Smooth muscle cell (in vitro differentiated cells): ENCODE measurements around the gene CHN2. TPM values are rescaled to one million over a fixed set of nuclear protein-coding genes. Genes with fewer than 3 reads are reported as not detected.

Experiments
- DNase-seq: peaks from one replicate; lab custom pipeline; 2025; ENCODE audit not compliant: unreplicated experiment; lab: John Stamatoyannopoulos, UW
- H2AFZ ChIP-seq: fragments of 200-600 bp; sonication (generic); 2 replicates; pipeline ENCODE4 v1.6.0; 2016; ENCODE audit warnings: antibody characterized with exemption, low read depth, mild to moderate bottlenecking
- H3F3A ChIP-seq: fragments of 200-600 bp; sonication (generic); 2 replicates; pipeline ENCODE4 v1.6.0; 2017; ENCODE audit warnings: antibody characterized with exemption, low read depth
- H3K27ac ChIP-seq: fragments of 200-600 bp; sonication (generic); 2 replicates; pipeline ENCODE4 v1.5.1; 2016; ENCODE audit warnings: low read depth, mild to moderate bottlenecking
- H3K27me3 ChIP-seq: fragments of 200-600 bp; sonication (generic); 2 replicates; pipeline ENCODE4 v1.6.1; 2016; ENCODE audit warnings: low read depth, mild to moderate bottlenecking
- H3K36me3 ChIP-seq: fragments of 200-600 bp; sonication (generic); 2 replicates; pipeline ENCODE4 v1.5.1; 2016; ENCODE audit warnings: low read depth
- H3K4me1 ChIP-seq: fragments of 200-600 bp; sonication (generic); 2 replicates; pipeline ENCODE4 v1.5.1; 2016; ENCODE audit warnings: low read depth
- H3K4me2 ChIP-seq: fragments of 200-600 bp; sonication (generic); 2 replicates; pipeline ENCODE4 v1.6.0; 2016; ENCODE audit warnings: mild to moderate bottlenecking
- H3K4me3 ChIP-seq: fragments of 200-600 bp; sonication (generic); 2 replicates; pipeline ENCODE4 v1.5.1; 2016; ENCODE audit warnings: mild to moderate bottlenecking
- H3K79me2 ChIP-seq: fragments of 200-600 bp; sonication (generic); 2 replicates; pipeline ENCODE4 v1.6.0; 2016; ENCODE audit warnings: low read depth, mild to moderate bottlenecking
- H3K9ac ChIP-seq: fragments of 200-600 bp; sonication (generic); 2 replicates; pipeline ENCODE4 v1.6.0; 2016; ENCODE audit warnings: low read depth
- H3K9me3 ChIP-seq: fragments of 200-600 bp; sonication (generic); replicated peaks from 2 replicates; pipeline ENCODE4 v1.5.1; 2016; ENCODE audit warnings: low read depth
- H4K20me1 ChIP-seq: fragments of 200-600 bp; sonication (generic); 2 replicates; pipeline ENCODE4 v1.6.0; 2016; ENCODE audit warnings: low read depth
- CTCF ChIP-seq: fragments of 200-600 bp; sonication (generic); IDR thresholded peaks from 2 replicates; pipeline ENCODE4 v1.5.1; 2017; ENCODE audit warnings: borderline replicate concordance, mild to moderate bottlenecking, antibody characterized with exemption; ENCODE audit not compliant: insufficient read depth, poor library complexity, severe bottlenecking
- WGBS: methylation state at CpG from one replicate; pipeline ENCODE4 v1.1.7; 2016; ENCODE audit warnings: low lambda C conversion rate; 5-methylcytosine and 5-hydroxymethylcytosine counted together
- polyA plus RNA-seq: library from polyadenylated mRNA; unstranded; fragments of >200 nt; fragmentation: Nextera tagmentation; extraction: Ambion mirVana; gene quantifications from 2 replicates; pipeline ENCODE4 v1.2.1, GENCODE V29; 2016
- total RNA-seq: library from RNA; depleted of rRNA; stranded (reverse); fragments of >200 nt; gene quantifications from 2 replicates; pipeline ENCODE4 v1.2.3, GENCODE V29; 2014

CHN2 gene
- total and polyA plus RNA-seq, 2 experiments from 2014 or later, result 7.4 to 20.7 TPM

GRCh38 chr7:29369909-29370488 is 175.4 kb downstream of the CHN2 start:
- Histone ChIP-seq H3K9me3 (no peaks in the 10 kb centered on the region), H3K4me1 (no peaks in the 10 kb centered on the region), H3K79me2 (no peaks in the 10 kb centered on the region), H3K4me2 (peak overlapping the region; percentile 27), H3K4me3 (no peak overlapping the region), H3F3A (peaks cover 20% of the 10 kb centered on the region), H2AFZ (no peak overlapping the region), H4K20me1 (no peaks in the 10 kb centered on the region), H3K27me3 (no peaks in the 10 kb centered on the region), H3K9ac (peak overlapping the region; percentile 6), H3K36me3 (no peaks in the 10 kb centered on the region), H3K27ac (peak overlapping the region; percentile 84)
- no peak for DNase-seq
- WGBS, result 52% methylated on average over 8 of the region's 8 CpGs
- TF ChIP-seq CTCF, result no peak

- peak overlapping the region; percentile 6 for H3K9ac ChIP-seq
- WGBS, result 11% methylated on average over 6 of the region's 6 CpGs
- H3F3A ChIP-seq, result peaks cover 20% of the 10 kb centered on the region
Measured at GRCh38 chr7:29370531-29371314, 176.1 kb downstream of the CHN2 start.

GRCh38 chr7:29371472-29371871 is 176.9 kb downstream of the CHN2 start:
- Histone ChIP-seq H3K4me3 (no peak overlapping the region), H3K4me2 (no peak overlapping the region), H4K20me1 (no peaks in the 10 kb centered on the region), H2AFZ (no peak overlapping the region), H3K9ac (no peak overlapping the region), H3K36me3 (no peaks in the 10 kb centered on the region), H3K27me3 (no peaks in the 10 kb centered on the region), H3K27ac (peak overlapping the region; percentile 84), H3K9me3 (no peaks in the 10 kb centered on the region), H3F3A (peaks cover 20% of the 10 kb centered on the region), H3K79me2 (no peaks in the 10 kb centered on the region), H3K4me1 (no peaks in the 10 kb centered on the region)
- WGBS, result 95% methylated on average over 3 of the region's 3 CpGs
- DNase-seq, result no peak
- no peak for TF ChIP-seq CTCF

More at GRCh38 chr7:29370531-29371314, 176.1 kb downstream of the CHN2 start:
- Histone ChIP-seq H3K27ac (peak overlapping the region; percentile 84), H3K27me3 (no peaks in the 10 kb centered on the region), H3K9me3 (no peaks in the 10 kb centered on the region), H3K4me2 (peak overlapping the region; percentile 27), H4K20me1 (no peaks in the 10 kb centered on the region), H3K79me2 (no peaks in the 10 kb centered on the region), H3K4me1 (no peaks in the 10 kb centered on the region), H3K36me3 (no peaks in the 10 kb centered on the region), H2AFZ (no peak overlapping the region), H3K4me3 (no peak overlapping the region)
- DNase-seq, result peak; percentile 2
- TF ChIP-seq CTCF, result no peak
